Activated CD4-positive, alpha-beta memory T cell treated with anti-CD3 and anti-CD28 coated beads, Interleukin-2, amount 10 ng/mL, durations not matched to agents 7 days and 5 days (primary cell): ENCODE data around the gene PCDHB13. TPM values are rescaled to one million over a fixed set of nuclear protein-coding genes. Genes with fewer than 3 reads are reported as not detected.
"Not testable (repeated sequence)": the region's sequence is repeated elsewhere in the genome, so short reads cannot be mapped to it uniquely, and the experiment has no call there.

Source experiments
- CTCF ChIA-PET: fragments of 350-600 bp; sonication (Branson Sonifier 250); formaldehyde crosslinking; loops from one replicate; lab custom pipeline; 2021; ENCODE audit warnings: antibody characterized with exemption, inconsistent platforms; lab: Charles Lee
- POLR2A ChIA-PET: fragments of 350-600 bp; sonication (Branson Sonifier 250); formaldehyde crosslinking; loops from one replicate; lab custom pipeline; 2021; ENCODE audit warnings: antibody characterized with exemption; lab: Charles Lee
- DNase-seq: peaks from one replicate; pipeline ENCODE4 v3.0.0-alpha.2; 2020
- H3K27ac Mint-ChIP-seq: one replicate; pipeline ENCODE4 v1.8.0; 2021; ENCODE audit warnings: mild to moderate bottlenecking, mixed read lengths
- H3K27me3 Mint-ChIP-seq: one replicate; pipeline ENCODE4 v1.8.0; 2021; ENCODE audit warnings: mixed read lengths
- H3K36me3 Mint-ChIP-seq: one replicate; pipeline ENCODE4 v1.8.0; 2021; ENCODE audit warnings: low read depth, mixed read lengths
- H3K4me1 Mint-ChIP-seq: one replicate; pipeline ENCODE4 v1.8.0; 2021; ENCODE audit warnings: mixed read lengths
- H3K4me3 Mint-ChIP-seq: one replicate; pipeline ENCODE4 v1.8.0; 2021; ENCODE audit warnings: mild to moderate bottlenecking, mixed read lengths
- H3K9me3 Mint-ChIP-seq: one replicate; pipeline ENCODE4 v1.8.0; 2021; ENCODE audit warnings: mixed read lengths
- total RNA-seq, 2 experiments: library from RNA; stranded (reverse); gene quantifications; one replicate each; pipeline ENCODE4 v1.2.3, GENCODE V29; 2021

The PCDHB13 gene
- total RNA-seq, 2 experiments from 2014 or later, result not detected

DNA sequence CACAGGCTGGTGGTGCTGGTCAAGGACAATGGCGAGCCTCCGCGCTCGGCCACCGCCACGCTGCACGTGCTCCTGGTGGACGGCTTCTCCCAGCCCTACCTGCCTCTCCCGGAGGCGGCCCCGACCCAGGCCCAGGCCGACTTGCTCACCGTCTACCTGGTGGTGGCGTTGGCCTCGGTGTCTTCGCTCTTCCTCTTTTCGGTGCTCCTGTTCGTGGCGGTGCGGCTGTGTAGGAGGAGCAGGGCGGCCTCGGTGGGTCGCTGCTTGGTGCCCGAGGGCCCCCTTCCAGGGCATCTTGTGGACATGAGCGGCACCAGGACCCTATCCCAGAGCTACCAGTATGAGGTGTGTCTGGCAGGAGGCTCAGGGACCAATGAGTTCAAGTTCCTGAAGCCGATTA is 2.3 kb downstream of the PCDHB13 start:
- H3K4me1 Mint-ChIP-seq, CTCF ChIA-PET, H3K27ac Mint-ChIP-seq, POLR2A ChIA-PET, H3K4me3 Mint-ChIP-seq, DNase-seq, H3K36me3 Mint-ChIP-seq: not testable (repeated sequence)
- peaks cover 25% of the 10 kb centered on the region for H3K9me3 Mint-ChIP-seq
- peaks cover 14% of the 10 kb centered on the region for H3K27me3 Mint-ChIP-seq

- POLR2A ChIA-PET, result interaction anchor here (0.9 kb wide), 1 partner anchor 97 kb away, joined by 3 read pairs; the partner anchor contains the start of gene TAF7
- Mint-ChIP-seq H3K36me3 (no peaks in the 10 kb centered on the region), H3K27ac (no peak within 1 kb of the TSS), H3K4me3 (no peak within 1 kb of the TSS), H3K4me1 (no peaks in the 10 kb centered on the region), H3K9me3 (peaks cover 11% of the 10 kb centered on the region), H3K27me3 (peaks cover 2% of the 10 kb centered on the region)
- CTCF ChIA-PET, result no interaction called here
- DNase-seq, result no peak
Observed at GRCh38 chr5:141223112-141223783, 9.5 kb downstream of the PCDHB13 start, which contains the start of gene PCDHB14. TSS of gene PCDHB14 (plus strand) at chr5:141223343. CDS start at chr5:141223506, 163 bp downstream.

GRCh38 chr5:141224844-141225243 is 11.1 kb downstream of the PCDHB13 start:
- H3K9me3 Mint-ChIP-seq, H3K27ac Mint-ChIP-seq, H3K27me3 Mint-ChIP-seq, H3K4me3 Mint-ChIP-seq, CTCF ChIA-PET, H3K36me3 Mint-ChIP-seq, H3K4me1 Mint-ChIP-seq, DNase-seq, POLR2A ChIA-PET: not testable (repeated sequence)

GRCh38 chr5:141225421-141225820 is 11.7 kb downstream of the PCDHB13 start:
- CTCF ChIA-PET, POLR2A ChIA-PET, H3K4me3 Mint-ChIP-seq, DNase-seq, H3K27me3 Mint-ChIP-seq, H3K4me1 Mint-ChIP-seq, H3K9me3 Mint-ChIP-seq, H3K36me3 Mint-ChIP-seq, H3K27ac Mint-ChIP-seq: not testable (repeated sequence)

DNA sequence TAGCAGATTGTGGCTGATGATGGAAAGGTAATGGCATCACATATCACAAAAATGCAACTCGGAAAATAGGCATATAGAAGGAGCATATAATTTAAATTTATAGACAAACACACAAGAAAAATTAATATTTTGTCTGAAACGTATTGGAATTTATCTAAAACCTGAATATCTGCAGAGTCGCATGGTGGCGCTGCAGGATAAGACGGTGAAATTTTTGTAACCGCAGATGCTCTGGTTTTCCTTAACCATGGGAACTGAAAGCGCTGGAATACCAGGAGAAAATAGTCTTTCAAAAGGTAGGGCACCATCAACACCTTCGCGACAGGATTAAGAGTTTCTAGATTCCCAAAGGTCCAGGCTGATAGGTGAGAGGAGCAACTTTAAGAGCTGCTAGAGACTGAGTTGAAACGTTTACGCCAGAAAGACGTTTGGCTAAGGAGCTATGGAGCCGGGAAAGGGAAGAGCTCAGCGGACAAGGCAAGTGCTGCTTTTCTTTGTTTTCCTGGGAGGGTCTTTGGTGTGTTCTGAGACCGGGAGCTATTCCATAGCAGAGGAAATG is 20.5 kb downstream of the PCDHB13 start:
- POLR2A ChIA-PET, result no interaction called here
- H3K27me3 Mint-ChIP-seq, result peaks cover 11% of the 10 kb centered on the region
- peaks cover 19% of the 10 kb centered on the region for H3K9me3 Mint-ChIP-seq
- CTCF ChIA-PET, result interaction anchor here (1.7 kb wide), 1 partner anchor 323 kb away, joined by 3 read pairs; no protein-coding TSS in a partner anchor
- no peak overlapping the region for H3K27ac Mint-ChIP-seq
- H3K4me3 Mint-ChIP-seq, result no peak overlapping the region
- no peak for DNase-seq
- peaks cover 8% of the 10 kb centered on the region for H3K36me3 Mint-ChIP-seq
- H3K4me1 Mint-ChIP-seq, result no peaks in the 10 kb centered on the region

DNA sequence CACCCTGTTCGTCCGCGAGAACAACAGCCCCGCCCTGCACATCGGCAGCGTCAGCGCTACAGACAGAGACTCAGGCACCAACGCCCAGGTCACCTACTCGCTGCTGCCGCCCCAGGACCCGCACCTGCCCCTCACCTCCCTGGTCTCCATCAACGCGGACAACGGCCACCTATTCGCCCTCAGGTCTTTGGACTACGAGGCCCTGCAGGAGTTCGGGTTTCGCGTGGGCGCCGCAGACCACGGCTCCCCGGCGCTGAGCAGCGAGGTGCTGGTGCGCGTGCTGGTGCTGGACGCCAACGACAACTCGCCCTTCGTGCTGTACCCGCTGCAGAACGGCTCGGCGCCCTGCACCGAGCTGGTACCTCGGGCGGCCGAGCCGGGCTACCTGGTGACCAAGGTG is 22.2 kb downstream of the PCDHB13 start:
- Mint-ChIP-seq H3K36me3 (peaks cover 10% of the 10 kb centered on the region), H3K9me3 (peaks cover 26% of the 10 kb centered on the region), H3K27me3 (peaks cover 13% of the 10 kb centered on the region)
- CTCF ChIA-PET, POLR2A ChIA-PET, DNase-seq, H3K4me1 Mint-ChIP-seq, H3K4me3 Mint-ChIP-seq, H3K27ac Mint-ChIP-seq: not testable (repeated sequence)

- POLR2A ChIA-PET, result no interaction called here
Observed at GRCh38 chr5:141236516-141237313, 23.0 kb downstream of the PCDHB13 start.

GRCh38 chr5:141241496-141241895 is 27.8 kb downstream of the PCDHB13 start:
- DNase-seq, result no peak
- Mint-ChIP-seq H3K9me3 (peaks cover 44% of the 10 kb centered on the region), H3K4me1 (no peaks in the 10 kb centered on the region), H3K4me3 (no peak overlapping the region), H3K27me3 (peaks cover 6% of the 10 kb centered on the region), H3K27ac (no peak overlapping the region), H3K36me3 (peaks cover 5% of the 10 kb centered on the region)
- ChIA-PET CTCF (no interaction called here), POLR2A (no interaction called here)

More at GRCh38 chr5:141236516-141237313, 23.0 kb downstream of the PCDHB13 start:
- DNase-seq, result no peak
- Mint-ChIP-seq H3K9me3 (peaks cover 28% of the 10 kb centered on the region), H3K27me3 (peaks cover 13% of the 10 kb centered on the region), H3K27ac (no peak overlapping the region), H3K4me1 (no peaks in the 10 kb centered on the region), H3K4me3 (no peak overlapping the region), H3K36me3 (peaks cover 11% of the 10 kb centered on the region)
- CTCF ChIA-PET, result no interaction called here

GRCh38 chr5:141245250-141245717 is 31.6 kb downstream of the PCDHB13 start, which contains the start of gene PCDHB15:
TSS of gene PCDHB15 (plus strand) at chr5:141245395. CDS start at chr5:141245579, 184 bp downstream.
- Mint-ChIP-seq H3K36me3 (peaks cover 3% of the 10 kb centered on the region), H3K27ac (no peak within 1 kb of the TSS), H3K27me3 (peaks cover 4% of the 10 kb centered on the region), H3K9me3 (peaks cover 55% of the 10 kb centered on the region), H3K4me1 (no peaks in the 10 kb centered on the region), H3K4me3 (no peak within 1 kb of the TSS)
- DNase-seq, result no peak
- ChIA-PET POLR2A (no interaction called here), CTCF (interaction anchor here (0.6 to 1.4 kb wide), 2 partner anchors 268 to 489 kb away, joined by 3 read pairs; no protein-coding TSS in a partner anchor)

DNA sequence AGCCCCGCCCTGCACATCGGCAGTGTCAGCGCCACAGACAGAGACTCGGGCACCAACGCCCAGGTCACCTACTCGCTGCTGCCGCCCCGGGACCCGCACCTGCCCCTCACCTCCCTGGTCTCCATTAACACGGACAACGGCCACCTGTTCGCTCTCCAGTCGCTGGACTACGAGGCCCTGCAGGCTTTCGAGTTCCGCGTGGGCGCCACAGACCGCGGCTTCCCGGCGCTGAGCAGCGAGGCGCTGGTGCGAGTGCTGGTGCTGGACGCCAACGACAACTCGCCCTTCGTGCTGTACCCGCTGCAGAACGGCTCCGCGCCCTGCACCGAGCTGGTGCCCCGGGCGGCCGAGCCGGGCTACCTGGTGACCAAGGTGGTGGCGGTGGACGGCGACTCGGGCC is 33.3 kb downstream of the PCDHB13 start:
- H3K27ac Mint-ChIP-seq, H3K4me3 Mint-ChIP-seq, POLR2A ChIA-PET, H3K36me3 Mint-ChIP-seq, H3K4me1 Mint-ChIP-seq, DNase-seq, CTCF ChIA-PET, H3K27me3 Mint-ChIP-seq: not testable (repeated sequence)
- peaks cover 50% of the 10 kb centered on the region for H3K9me3 Mint-ChIP-seq

DNA sequence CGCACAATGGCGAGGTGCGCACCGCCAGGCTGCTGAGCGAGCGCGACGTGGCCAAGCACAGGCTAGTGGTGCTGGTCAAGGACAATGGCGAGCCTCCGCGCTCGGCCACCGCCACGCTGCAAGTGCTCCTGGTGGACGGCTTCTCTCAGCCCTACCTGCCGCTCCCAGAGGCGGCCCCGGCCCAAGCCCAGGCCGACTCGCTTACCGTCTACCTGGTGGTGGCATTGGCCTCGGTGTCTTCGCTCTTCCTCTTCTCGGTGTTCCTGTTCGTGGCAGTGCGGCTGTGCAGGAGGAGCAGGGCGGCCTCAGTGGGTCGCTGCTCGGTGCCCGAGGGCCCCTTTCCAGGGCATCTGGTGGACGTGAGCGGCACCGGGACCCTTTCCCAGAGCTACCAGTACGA is 33.7 kb downstream of the PCDHB13 start:
- H3K36me3 Mint-ChIP-seq, DNase-seq, H3K27me3 Mint-ChIP-seq, POLR2A ChIA-PET, CTCF ChIA-PET, H3K4me3 Mint-ChIP-seq, H3K27ac Mint-ChIP-seq, H3K4me1 Mint-ChIP-seq: not testable (repeated sequence)
- H3K9me3 Mint-ChIP-seq, result peaks cover 47% of the 10 kb centered on the region

DNA sequence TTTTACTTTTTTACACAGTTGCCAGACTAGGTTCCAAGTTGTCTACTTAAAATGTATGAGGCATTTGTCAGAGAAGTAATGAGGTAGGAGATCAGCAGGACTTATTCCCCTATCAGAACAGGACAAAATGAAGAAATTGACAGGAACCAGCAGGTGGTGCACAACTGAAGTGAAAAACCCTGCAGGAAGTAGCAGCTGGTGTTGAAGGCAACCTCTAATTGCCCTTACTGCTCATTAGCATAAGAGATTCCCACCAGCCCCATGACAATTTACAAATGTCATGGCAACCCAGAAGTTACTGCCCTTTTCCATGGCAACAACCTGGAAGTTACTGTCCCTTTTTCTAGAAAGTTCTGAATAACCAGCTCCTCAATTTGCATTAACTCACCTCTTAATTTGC is 36.9 kb downstream of the PCDHB13 start:
- ChIA-PET POLR2A (interaction anchor here (0.6 kb wide), 1 partner anchor 92 kb away, joined by 3 read pairs; no protein-coding TSS in a partner anchor), CTCF (no interaction called here)
- Mint-ChIP-seq H3K9me3 (peaks cover 50% of the 10 kb centered on the region), H3K27me3 (no peaks in the 10 kb centered on the region), H3K4me3 (no peak overlapping the region), H3K27ac (no peak overlapping the region), H3K4me1 (no peaks in the 10 kb centered on the region), H3K36me3 (peaks cover 2% of the 10 kb centered on the region)
- no peak for DNase-seq

DNA sequence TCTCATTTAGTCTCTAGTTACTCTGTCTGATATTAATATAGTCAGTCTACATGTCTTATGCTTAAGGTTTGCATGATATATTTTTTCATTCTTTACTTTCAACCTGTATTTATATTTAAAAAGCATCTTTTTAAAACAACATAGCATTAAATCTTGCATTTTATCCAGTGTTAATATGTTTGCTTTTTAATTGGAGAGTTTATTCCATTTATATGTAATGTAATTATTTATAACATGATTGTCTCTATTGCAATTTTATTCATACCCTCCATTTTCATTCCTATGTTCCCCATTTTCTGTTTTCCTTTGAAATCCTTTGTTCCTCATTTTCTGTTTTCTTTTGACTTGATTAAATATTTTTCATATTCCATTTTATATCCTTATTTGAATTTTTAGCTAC is 44.7 kb downstream of the PCDHB13 start:
- Mint-ChIP-seq H3K36me3 (peaks cover 15% of the 10 kb centered on the region), H3K4me1 (no peaks in the 10 kb centered on the region), H3K4me3 (no peak overlapping the region), H3K27ac (no peak overlapping the region), H3K27me3 (no peaks in the 10 kb centered on the region), H3K9me3 (peaks cover 72% of the 10 kb centered on the region)
- ChIA-PET POLR2A (no interaction called here), CTCF (no interaction called here)
- no peak for DNase-seq
